ENCODE measurements around the gene PARVA.
"Not testable (repeated sequence)": the region's sequence is repeated elsewhere in the genome, so short reads cannot be mapped to it uniquely, and the experiment has no call there.

PARVA gene

GRCh38 chr11:12497431-12497830, 120.1 kb downstream of the PARVA start:
- DNase-seq (ENCODE audit: low spot score), result no peak

GRCh38 chr11:12499071-12499470, 121.7 kb downstream of the PARVA start:
- DNase-seq (ENCODE audit: low spot score), result no peak

- no peak for DNase-seq (ENCODE audit: low spot score)
Observed at GRCh38 chr11:12502046-12502445, 124.7 kb downstream of the PARVA start.

GRCh38 chr11:12503039-12503484, 125.7 kb downstream of the PARVA start:
- no peak for DNase-seq (ENCODE audit: low spot score)

GRCh38 chr11:12503886-12504285, 126.5 kb downstream of the PARVA start:
- DNase-seq (ENCODE audit: low spot score), result no peak

- no peak for DNase-seq (ENCODE audit: low spot score)
Observed at GRCh38 chr11:12505183-12505582, 127.8 kb downstream of the PARVA start.

- no peak for DNase-seq (ENCODE audit: low spot score)
Observed at GRCh38 chr11:12506404-12506921, 129.1 kb downstream of the PARVA start.

GRCh38 chr11:12507391-12507790, 130.0 kb downstream of the PARVA start:
- no peak for DNase-seq (ENCODE audit: low spot score)

- DNase-seq (ENCODE audit: low spot score), result no peak
Observed at GRCh38 chr11:12508151-12508751, 130.9 kb downstream of the PARVA start.

- DNase-seq (ENCODE audit: low spot score), result no peak
Observed at GRCh38 chr11:12509371-12509770, 132.0 kb downstream of the PARVA start.

GRCh38 chr11:12512132-12512531, 134.8 kb downstream of the PARVA start:
- DNase-seq (ENCODE audit: low spot score), result no peak

- no peak for DNase-seq (ENCODE audit: low spot score)
Observed at GRCh38 chr11:12512826-12513395, 135.5 kb downstream of the PARVA start.

- no peak for DNase-seq (ENCODE audit: low spot score)
Observed at GRCh38 chr11:12516387-12517105, 139.2 kb downstream of the PARVA start.

- no peak for DNase-seq (ENCODE audit: low spot score)
Observed at GRCh38 chr11:12517306-12517705, 139.9 kb downstream of the PARVA start.

- no peak for DNase-seq (ENCODE audit: low spot score)
Observed at GRCh38 chr11:12517741-12518140, 140.4 kb downstream of the PARVA start.

GRCh38 chr11:12518606-12519385, 141.4 kb downstream of the PARVA start:
- DNase-seq (ENCODE audit: low spot score), result no peak

GRCh38 chr11:12520054-12520453, 142.7 kb downstream of the PARVA start:
- DNase-seq (ENCODE audit: low spot score), result no peak

- not testable (repeated sequence) for DNase-seq (ENCODE audit: low spot score)
Observed at GRCh38 chr11:12520576-12520975, 143.2 kb downstream of the PARVA start.

GRCh38 chr11:12523180-12523924, 146.0 kb downstream of the PARVA start:
- DNase-seq (ENCODE audit: low spot score), result no peak

- no peak for DNase-seq (ENCODE audit: low spot score)
Observed at GRCh38 chr11:12524865-12525264, 147.5 kb downstream of the PARVA start.

- no peak for DNase-seq (ENCODE audit: low spot score)
Observed at GRCh38 chr11:12525466-12526055, 148.2 kb downstream of the PARVA start.

Data from CD4-positive, alpha-beta T cell treated with Interleukin-6 at 100 ng/mL for 8 hours (primary cell).